Femur (tissue), 1 donor: ENCODE data around the gene MZT2B.
A peak's percentile ranks its signal among the peaks of the same experiment; 100 is the strongest.
"Not testable (repeated sequence)": the region's sequence is repeated elsewhere in the genome, so short reads cannot be mapped to it uniquely, and the experiment has no call there.

Experiments used
- DNase-seq: peaks from one replicate; pipeline ENCODE4 v3.0.0-alpha.2; 2017

Gene MZT2B

DNA sequence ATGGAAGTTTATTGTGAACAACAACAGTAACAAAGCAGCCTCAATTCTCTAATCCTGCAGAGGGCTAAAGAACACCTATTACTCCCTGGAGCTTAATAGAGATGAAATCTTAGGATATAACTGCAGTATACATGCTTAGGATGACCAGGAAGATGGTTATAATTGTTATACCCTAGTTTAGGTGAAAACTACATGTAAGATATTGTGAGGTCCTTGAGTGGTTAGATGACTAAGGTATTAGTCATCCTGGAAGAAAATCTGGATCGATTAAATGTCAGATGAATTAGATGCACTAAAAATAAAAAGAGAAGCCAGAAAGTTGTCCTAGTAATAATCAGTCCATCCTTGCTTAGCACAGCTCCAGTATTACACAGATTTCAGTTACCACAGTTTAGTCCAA, 38.4 kb downstream of the MZT2B start:
- not testable (repeated sequence) for DNase-seq

- DNase-seq = not testable (repeated sequence)
Observed at GRCh38 chr2:130222523-130222922, 40.5 kb downstream of the MZT2B start.

- not testable (repeated sequence) for DNase-seq
Observed at GRCh38 chr2:130228005-130228404, 45.9 kb downstream of the MZT2B start.

GRCh38 chr2:130228467-130229160, 46.6 kb downstream of the MZT2B start:
- not testable (repeated sequence) for DNase-seq

DNA sequence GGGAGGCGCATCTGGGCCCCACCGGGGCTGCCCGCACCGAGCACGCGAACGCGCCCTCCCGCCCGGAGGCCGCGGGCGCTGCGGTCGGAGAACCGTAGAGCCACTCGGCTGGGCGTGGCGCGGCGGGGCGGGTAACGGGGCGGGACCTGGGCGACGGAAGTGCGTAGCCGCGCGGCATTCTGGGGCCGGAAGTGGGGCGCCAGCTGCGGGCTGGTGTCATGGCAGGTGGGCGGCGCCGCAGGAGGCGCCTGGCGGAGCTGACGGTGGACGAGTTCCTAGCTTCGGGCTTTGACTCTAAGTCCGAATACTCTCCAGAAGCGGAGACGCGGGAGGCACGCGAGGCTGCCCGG, 47.1 kb downstream of the MZT2B start:
- peak; percentile 50 for DNase-seq

- DNase-seq = not testable (repeated sequence)
Observed at GRCh38 chr2:130230376-130230775, 48.3 kb downstream of the MZT2B start.

GRCh38 chr2:130230907-130231306, 48.8 kb downstream of the MZT2B start:
- DNase-seq = not testable (repeated sequence)

DNA sequence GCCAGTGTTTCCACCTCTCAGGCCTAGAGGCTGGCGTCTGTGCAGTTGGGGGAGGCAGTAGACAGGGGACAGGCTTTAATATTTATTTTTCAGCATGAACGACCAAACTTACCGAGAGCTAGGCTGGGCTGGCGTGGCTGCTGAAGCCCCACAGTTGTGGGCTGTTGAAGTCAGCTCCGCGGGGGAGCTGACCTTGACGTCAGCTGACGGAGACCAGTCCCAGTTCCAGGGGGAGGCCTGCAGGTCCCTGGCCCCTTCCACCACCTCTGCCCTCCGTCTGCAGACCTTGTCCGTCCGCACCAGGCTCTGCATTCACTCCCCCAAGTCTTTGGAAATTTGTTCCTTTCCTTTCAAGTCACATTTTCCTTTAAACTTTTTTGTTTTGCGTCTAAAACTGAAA, 49.6 kb downstream of the MZT2B start:
- no peak for DNase-seq

GRCh38 chr2:130233066-130233465, 51.0 kb downstream of the MZT2B start:
- not testable (repeated sequence) for DNase-seq

- DNase-seq = not testable (repeated sequence)
Observed at GRCh38 chr2:130239581-130239980, 57.5 kb downstream of the MZT2B start.
